ENCODE results near the gene MIER2.

Gene MIER2

GRCh38 chr19:368630-369024 lies 24.0 kb upstream of the MIER2 start:
- TF ChIP-seq GABPA (IDR thresholded peaks at IDR 0.05; ENCODE audit: low read depth) (no peak), CTCF (IDR thresholded peaks at IDR 0.05; ENCODE audit: insufficient read depth, low read length) (no peak), SPI1 (IDR thresholded peaks at IDR 0.05; ENCODE audit: borderline replicate concordance, low read depth) (no peak)
- DNase-seq (ENCODE audit: low read depth in 1 of 2, low spot score in 1 of 2): no peak
- Histone ChIP-seq H3K4me3 (replicated peaks; ENCODE audit: insufficient read depth, low read length) (no peak overlapping the region), H3K27ac (replicated peaks) (no peak overlapping the region), H3K27me3 (ENCODE audit: insufficient read depth, poor library complexity, severe bottlenecking) (no peaks in the 10 kb centered on the region)

- TF ChIP-seq POLR2AphosphoS5 (IDR thresholded peaks at IDR 0.05; ENCODE audit: low read depth) (no peak), CTCF (IDR thresholded peaks at IDR 0.05; ENCODE audit: insufficient read depth, low read length) (no peak)
- Histone ChIP-seq H3K4me3 (replicated peaks; ENCODE audit: insufficient read depth, low read length) (no peak overlapping the region), H3K27me3 (ENCODE audit: insufficient read depth, poor library complexity, severe bottlenecking) (no peaks in the 10 kb centered on the region), H3K27ac (replicated peaks) (no peak overlapping the region)
- no peak for DNase-seq (ENCODE audit: low read depth in 1 of 2, low spot score in 1 of 2)
Measured at GRCh38 chr19:367963-368629, 23.5 kb upstream of the MIER2 start.

DNA sequence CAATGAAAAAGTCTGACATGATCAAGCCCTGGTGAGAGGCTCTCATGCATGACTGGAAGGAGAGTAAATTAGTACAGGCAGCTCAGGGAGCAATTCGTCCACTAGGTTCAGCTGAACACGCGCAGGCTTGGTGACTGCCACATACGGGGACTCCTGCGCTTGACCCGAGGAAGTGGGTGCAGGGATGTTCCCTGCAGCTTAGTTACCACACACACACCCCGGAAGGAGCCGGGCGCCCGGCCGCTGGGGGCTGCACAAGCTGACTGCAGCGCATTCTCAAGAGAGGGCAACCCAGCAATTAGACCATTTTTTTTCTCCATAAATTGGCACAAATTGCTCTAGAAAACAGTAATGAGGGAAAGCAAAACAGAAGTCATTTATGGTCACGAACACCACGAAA lies 23.0 kb upstream of the MIER2 start:
- no peak overlapping the region for H3K4me3 ChIP-seq (replicated peaks; ENCODE audit: insufficient read depth, low read length)
- TF ChIP-seq CTCF (IDR thresholded peaks at IDR 0.05; ENCODE audit: insufficient read depth, low read length) (no peak), SPI1 (IDR thresholded peaks at IDR 0.05; ENCODE audit: borderline replicate concordance, low read depth) (no peak), REST (IDR thresholded peaks at IDR 0.05; ENCODE audit: insufficient replicate concordance, low read depth) (no peak), GABPA (IDR thresholded peaks at IDR 0.05; ENCODE audit: low read depth) (no peak), POLR2AphosphoS5 (IDR thresholded peaks at IDR 0.05; ENCODE audit: low read depth) (no peak)
- H3K27me3 ChIP-seq (ENCODE audit: insufficient read depth, poor library complexity, severe bottlenecking): no peaks in the 10 kb centered on the region
- DNase-seq (ENCODE audit: low read depth in 1 of 2, low spot score in 1 of 2): no peak
- no peak overlapping the region for H3K27ac ChIP-seq (replicated peaks)

DNA sequence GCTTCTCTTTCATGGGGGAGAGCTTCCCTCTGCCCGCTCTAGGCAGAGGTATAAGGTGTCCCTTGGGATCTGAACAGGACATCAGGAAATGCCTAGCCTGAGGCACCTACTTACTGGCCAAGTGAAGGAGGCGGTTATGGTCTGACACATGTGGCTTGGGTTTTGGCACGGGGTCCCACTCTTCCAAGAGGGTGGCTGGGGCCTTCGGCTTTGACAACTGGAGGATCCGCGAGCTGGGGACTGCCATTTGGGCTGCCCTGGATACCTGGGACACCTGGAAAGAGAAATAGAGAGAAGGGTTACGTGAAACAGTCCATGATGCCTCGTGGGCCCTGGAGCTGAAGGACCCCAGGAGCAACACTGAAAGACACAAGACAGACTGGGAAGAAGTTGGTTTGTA lies 22.4 kb upstream of the MIER2 start:
- no peak for DNase-seq (ENCODE audit: low read depth in 1 of 2, low spot score in 1 of 2)
- TF ChIP-seq GABPA (IDR thresholded peaks at IDR 0.05; ENCODE audit: low read depth): no peak
- TF ChIP-seq SPI1 (IDR thresholded peaks at IDR 0.05; ENCODE audit: borderline replicate concordance, low read depth): no peak
- TF ChIP-seq CTCF (IDR thresholded peaks at IDR 0.05; ENCODE audit: insufficient read depth, low read length): no peak
- Histone ChIP-seq H3K4me3 (replicated peaks; ENCODE audit: insufficient read depth, low read length) (no peak overlapping the region), H3K27ac (replicated peaks) (no peak overlapping the region), H3K27me3 (ENCODE audit: insufficient read depth, poor library complexity, severe bottlenecking) (no peaks in the 10 kb centered on the region)
